Transverse colon (tissue), 4 donors: Measurements from ENCODE around the gene BAG2. TPM values are rescaled to one million over a fixed set of nuclear protein-coding genes. Genes with fewer than 3 reads are reported as not detected.

ENCODE experiments used
- DNase-seq: peaks from one replicate; pipeline ENCODE4 v3.0.0-alpha.2; 2019
- H3K27ac ChIP-seq, 4 donors: fragments of 200-600 bp; sonication (generic); 2 replicates each; pipeline ENCODE4 v1.5.1; 2016 to 2018; ENCODE audit warnings: inconsistent platforms in 4 of 4
- H3K27me3 ChIP-seq: fragments of 200-600 bp; sonication (generic); 2 replicates; pipeline ENCODE4 v1.5.1; 2017; ENCODE audit warnings: inconsistent platforms
- H3K36me3 ChIP-seq, 4 donors: fragments of 200-600 bp; sonication (generic); 2 replicates each; pipeline ENCODE4 v1.5.1; 2017 to 2019; ENCODE audit warnings: inconsistent platforms in 4 of 4
- H3K4me1 ChIP-seq, 4 donors: fragments of 200-600 bp; sonication (generic); 2 replicates each; pipeline ENCODE4 v1.5.1; 2017 to 2020; ENCODE audit warnings: inconsistent platforms in 4 of 4
- H3K4me3 ChIP-seq, 4 donors: fragments of 200-600 bp; sonication (generic); 1 replicate in 1 of 4; 2 replicates in 3 of 4; pipeline versions ENCODE4 v1.5.1 to v1.6.1; 2017 to 2019; ENCODE audit warnings: inconsistent platforms in 4 of 4
- H3K9me3 ChIP-seq, 2 donors: fragments of 200-600 bp; sonication (generic); 2 replicates each; pipeline ENCODE4 v1.5.1; 2017 to 2019; ENCODE audit warnings: inconsistent platforms in 2 of 2
- CTCF ChIP-seq, 5 experiments: fragments of 200-600 bp in 3 of 5; fragments of 450-650 bp in 2 of 5; sonication (generic) in 3 of 5; IDR thresholded peaks; 1 replicate in 2 of 5; 2 replicates in 3 of 5; pipeline ENCODE4 v1.5.1; 2016 to 2017; ENCODE audit warnings: antibody characterized with exemption in 5 of 5, inconsistent platforms in 3 of 5, mild to moderate bottlenecking in 2 of 5, moderate library complexity in 1 of 5
- EP300 ChIP-seq: sonication (generic); formaldehyde crosslinking; IDR thresholded peaks from one replicate; pipeline ENCODE4 v1.6.1; 2017; ENCODE audit warnings: antibody characterized with exemption, low read depth
- POLR2A ChIP-seq: fragments of 450-650 bp; IDR thresholded peaks from one replicate; pipeline ENCODE4 v1.6.1; 2016; ENCODE audit warnings: antibody characterized with exemption, mild to moderate bottlenecking, moderate library complexity
- POLR2AphosphoS5 ChIP-seq, 3 donors: sonication (generic); formaldehyde crosslinking; IDR thresholded peaks; one replicate each; pipeline ENCODE4 v1.6.1; 2016; ENCODE audit warnings: antibody characterized with exemption in 3 of 3
- WGBS, 2 donors: methylation state at CpG; one replicate each; pipeline ENCODE4 v1.1.5; 2018; ENCODE audit warnings: low coverage in 1 of 2; 5-methylcytosine and 5-hydroxymethylcytosine counted together
- in situ Hi-C, 4 donors: fragments of 200-750 bp; cut with MboI; loops; one replicate each; pipeline versions ENCODE4 v1.15.0 to v1.15.1; 2017; ENCODE audit warnings: low sequenced_read_pairs in 3 of 4, low pct_ligation_motif_present in 1 of 4, low pct_unique_long_range_greater_than_20kb in 1 of 4
- intact Hi-C: fragments of 100-400 bp; cut with DNase I; formaldehyde crosslinking; loops from one replicate; pipeline ENCODE4 v1.15.1; 2023; ENCODE audit warnings: low total_unique reads
- total RNA-seq, 4 donors: library from RNA; depleted of rRNA; stranded (reverse); fragments of >200 nt; gene quantifications; one replicate each; pipeline ENCODE4 v1.1.0, GENCODE V29; 2016

BAG2 gene
- total RNA-seq, 4 donors from 2014 or later = 7.1 to 49.0 (median 10.7) TPM

GRCh38 chr6:57221191-57221935, 49.2 kb downstream of the BAG2 start:
- 0 to 2% methylated on average over 9 to 30 of the region's 38 CpGs for WGBS, 2 donors
- Histone ChIP-seq H3K4me1 (peaks cover 5 to 40% (median 8%) of the 10 kb centered on the region in 4 donors), H3K27me3 (no peaks in the 10 kb centered on the region), H3K36me3 (no peaks in the 10 kb centered on the region), H3K9me3 (no peaks in the 10 kb centered on the region), H3K27ac (peak overlapping the region; percentile 89 to 96 (median 94)), H3K4me3 (peak overlapping the region; percentile 76 to 92 (median 86))
- intact Hi-C loops (loop anchor here (5.0 kb wide), 1 partner anchor 44 kb away; no protein-coding TSS in a partner anchor), in situ Hi-C loops (no loop called here)
- TF ChIP-seq POLR2AphosphoS5 (IDR thresholded peaks at IDR 0.05) (peak; percentile 8 to 51 (median 31)), POLR2A (no peak), CTCF (IDR thresholded peaks at IDR 0.05) (peak; percentile 34 to 76 (median 60))
- peak; percentile 62 for DNase-seq

DNA sequence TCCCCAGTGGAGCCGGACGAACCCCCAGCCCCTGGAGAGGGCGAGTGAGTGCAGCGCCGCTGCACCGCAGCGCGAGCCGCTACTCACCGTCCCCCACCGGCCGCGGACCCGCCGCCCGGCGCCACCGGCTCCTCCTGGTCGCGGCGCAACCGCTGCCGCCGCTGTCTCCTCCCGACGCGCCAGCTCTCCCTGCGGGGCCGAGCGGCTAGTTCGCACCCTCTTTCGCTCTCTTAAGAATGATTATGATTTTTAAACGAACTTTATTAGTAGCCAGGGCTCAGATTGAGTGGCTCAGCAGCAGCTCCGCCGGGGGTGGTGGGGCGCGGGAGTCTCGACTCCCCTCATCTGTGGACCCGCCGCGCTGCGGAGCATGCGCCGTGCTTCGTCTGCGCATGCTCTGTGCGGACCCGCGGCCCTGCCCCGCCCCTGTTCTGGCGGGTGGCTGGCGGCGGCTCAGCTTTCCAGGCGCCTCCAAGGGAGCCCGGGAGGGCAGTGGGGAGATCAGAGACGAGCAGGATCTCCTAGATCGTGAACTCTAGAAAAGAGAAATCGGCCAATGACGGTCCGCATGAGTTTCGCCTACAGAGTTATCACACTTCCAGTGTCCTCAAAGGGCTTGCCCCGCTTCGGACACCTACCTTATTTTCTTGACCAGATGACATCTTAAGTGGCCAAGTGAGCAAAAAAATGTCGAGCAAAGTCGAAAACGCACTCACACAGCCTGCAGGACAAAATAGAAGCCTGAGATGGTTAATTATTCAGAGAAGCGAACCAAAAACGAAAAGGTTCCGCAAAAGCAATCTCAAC, 50.0 kb downstream of the BAG2 start, which contains the start of gene RAB23:
Gene RAB23 (minus strand): TSS at position 372 of the 807 bp plus-strand sequence. CDS start 11,927 bp downstream, outside the sequence.
- Histone ChIP-seq H3K4me1 (peaks cover 2 to 32% (median 8%) of the 10 kb centered on the region in 4 donors), H3K27ac (peak within 1 kb of the TSS; percentile 89 to 96 (median 94)), H3K36me3 (no peaks in the 10 kb centered on the region), H3K4me3 (peak within 1 kb of the TSS; percentile 76 to 92 (median 86)), H3K27me3 (no peaks in the 10 kb centered on the region), H3K9me3 (no peaks in the 10 kb centered on the region)
- peak; percentile 84 for DNase-seq
- WGBS, 2 donors = 1% methylated on average over 11 to 49 of the region's 69 CpGs
- TF ChIP-seq POLR2AphosphoS5 (IDR thresholded peaks at IDR 0.05) = peak; percentile 90 to 94 (median 93)
- TF ChIP-seq EP300 = no peak
- TF ChIP-seq POLR2A = peak; percentile 76
- TF ChIP-seq CTCF (IDR thresholded peaks at IDR 0.05) = peak in 2 of 5 experiments; percentile 13 to 33
- intact Hi-C loops = loop anchor here (5.0 kb wide), 1 partner anchor 45 kb away; no protein-coding TSS in a partner anchor
- in situ Hi-C loops = no loop called here

DNA sequence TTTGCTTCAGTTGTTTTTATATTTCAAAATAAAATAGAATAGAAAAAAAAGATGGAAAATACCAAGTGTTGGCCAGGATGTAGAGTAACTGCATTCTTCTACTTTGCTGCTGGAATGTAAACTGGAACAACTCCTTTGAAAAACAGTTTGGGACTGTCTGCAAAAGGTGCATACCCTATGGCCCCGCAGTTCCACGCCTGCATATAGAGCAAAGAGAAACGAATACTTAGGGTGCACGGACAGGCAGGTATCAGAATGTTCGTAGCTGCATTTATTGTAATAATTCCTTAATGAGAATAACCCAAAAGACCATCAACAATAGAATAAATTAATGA, 50.6 kb downstream of the BAG2 start:
- Histone ChIP-seq H3K27ac (peak overlapping the region; percentile 89 to 96 (median 94)), H3K4me3 (peak overlapping the region; percentile 76 to 92 (median 86)), H3K9me3 (no peaks in the 10 kb centered on the region), H3K36me3 (no peaks in the 10 kb centered on the region), H3K4me1 (peaks cover 2 to 26% (median 6%) of the 10 kb centered on the region in 4 donors), H3K27me3 (no peaks in the 10 kb centered on the region)
- whole genome bisulfite sequencing, 2 donors = 15 to 31% methylated on average over 4 to 5 of the region's 5 CpGs
- no peak for DNase-seq
- in situ Hi-C loops = no loop called here
- TF ChIP-seq EP300 = no peak
- TF ChIP-seq POLR2A = no peak
- no peak for TF ChIP-seq POLR2AphosphoS5 (IDR thresholded peaks at IDR 0.05)
- no peak for TF ChIP-seq CTCF (IDR thresholded peaks at IDR 0.05)
- intact Hi-C loops = loop anchor here (5.0 kb wide), 1 partner anchor 45 kb away; no protein-coding TSS in a partner anchor
